GM21360 (cell line): ENCODE results near the gene GOLGA7B.
"Not testable (repeated sequence)": the region's sequence is repeated elsewhere in the genome, so short reads cannot be mapped to it uniquely, and the experiment has no call there.

Experiments used
- ATAC-seq: cut with Tn5 transposase; IDR thresholded peaks from one replicate; pipeline ENCODE4 v1.9.1; 2021; ENCODE audit warnings: mild to moderate bottlenecking, moderate library complexity; ENCODE audit not compliant: unreplicated experiment

Gene GOLGA7B

DNA sequence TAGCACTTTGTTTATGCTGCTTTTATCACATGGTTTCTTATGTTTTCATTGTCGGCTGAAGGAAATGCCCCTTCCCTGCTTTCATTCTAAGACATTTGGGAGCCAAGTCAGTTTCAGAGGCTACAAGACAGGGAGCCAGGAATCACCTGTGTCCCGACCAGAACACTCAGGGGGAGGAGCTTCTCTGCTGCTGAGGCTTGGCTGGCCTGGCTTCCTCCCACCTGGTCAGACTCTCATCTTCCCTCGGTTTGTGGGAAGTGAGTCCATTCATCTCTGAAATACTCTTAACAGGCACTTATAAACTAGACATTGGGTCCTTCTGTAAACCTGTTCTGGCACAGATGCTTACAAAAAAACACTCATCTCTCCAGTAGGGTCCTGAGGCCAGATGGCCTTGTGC is 19.6 kb upstream of the GOLGA7B start:
- ATAC-seq, result no peak

DNA sequence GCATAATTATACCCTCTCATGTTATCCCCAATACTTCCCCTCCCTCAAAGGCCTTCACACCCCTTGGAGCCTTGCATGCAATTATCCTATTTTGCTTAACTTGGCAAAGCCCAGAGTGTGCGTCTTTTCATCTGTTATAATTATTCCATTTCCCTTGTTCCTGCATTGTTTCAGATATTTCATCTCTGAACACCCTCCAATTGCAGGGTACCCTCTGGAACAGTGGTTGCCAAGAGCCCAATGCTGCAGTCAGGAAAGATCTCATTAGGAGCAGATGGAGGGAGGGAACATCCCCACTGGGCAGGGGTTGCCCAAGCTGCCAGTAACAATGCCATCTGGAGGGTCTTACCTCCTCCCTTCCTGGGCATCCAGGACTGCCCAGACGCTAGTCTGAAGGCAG is 18.4 kb upstream of the GOLGA7B start:
- no peak for ATAC-seq

DNA sequence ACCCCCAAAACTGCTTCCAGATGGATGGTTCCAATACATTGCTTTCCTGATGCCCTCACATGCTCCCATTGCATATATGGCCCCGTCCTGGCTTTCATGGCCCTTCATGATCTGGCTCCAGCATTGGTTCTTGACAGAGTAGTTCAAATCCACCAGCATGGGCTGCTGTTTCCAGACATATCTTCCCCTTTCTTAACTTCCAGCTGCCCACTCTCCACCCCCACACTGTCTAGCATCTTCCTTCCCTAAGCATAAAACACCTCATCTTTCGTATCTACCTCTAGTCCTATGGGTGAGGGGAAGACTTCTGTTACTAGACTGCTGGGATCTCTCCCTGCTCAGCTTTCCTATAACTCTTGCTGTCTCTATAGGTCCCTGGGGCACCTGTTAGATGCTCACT is 13.2 kb upstream of the GOLGA7B start:
- no peak for ATAC-seq

DNA sequence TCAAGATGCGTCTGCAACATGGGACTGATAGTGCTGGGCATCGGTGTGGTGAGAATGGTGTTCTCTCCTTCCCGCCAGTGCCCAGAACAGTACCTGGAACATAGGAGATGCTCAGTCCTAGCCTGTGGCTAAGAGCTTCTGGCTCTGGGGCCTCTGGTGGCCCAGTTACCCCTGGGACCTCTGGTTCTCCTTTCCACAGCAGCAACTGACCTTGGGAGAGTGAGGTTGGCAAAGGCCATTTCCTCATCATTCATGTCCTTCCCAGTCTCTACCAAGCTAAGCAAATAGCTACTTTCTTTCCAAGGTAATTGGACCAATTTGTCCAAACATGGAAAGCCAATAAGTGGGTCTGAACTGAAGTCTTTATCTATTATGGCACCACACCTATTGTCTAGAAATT is 11.6 kb upstream of the GOLGA7B start:
- no peak for ATAC-seq

DNA sequence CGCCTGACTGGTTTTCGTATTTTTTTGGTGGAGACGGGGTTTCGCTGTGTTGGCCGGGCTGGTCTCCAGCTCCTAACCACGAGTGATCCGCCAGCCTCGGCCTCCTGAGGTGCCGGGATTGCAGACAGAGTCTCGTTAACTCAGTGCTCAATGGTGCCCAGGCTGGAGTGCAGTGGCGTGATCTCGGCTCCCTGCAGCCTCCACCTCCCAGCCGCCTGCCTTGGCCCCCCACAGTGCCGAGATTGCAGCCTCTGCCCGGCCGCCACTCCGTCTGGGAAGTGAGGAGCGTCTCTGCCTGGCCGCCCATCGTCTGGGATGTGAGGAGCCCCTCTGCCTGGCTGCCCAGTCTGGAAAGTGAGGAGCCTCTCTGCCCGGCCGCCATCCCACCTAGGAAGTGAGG is 8.5 kb upstream of the GOLGA7B start:
- not testable (repeated sequence) for ATAC-seq

DNA sequence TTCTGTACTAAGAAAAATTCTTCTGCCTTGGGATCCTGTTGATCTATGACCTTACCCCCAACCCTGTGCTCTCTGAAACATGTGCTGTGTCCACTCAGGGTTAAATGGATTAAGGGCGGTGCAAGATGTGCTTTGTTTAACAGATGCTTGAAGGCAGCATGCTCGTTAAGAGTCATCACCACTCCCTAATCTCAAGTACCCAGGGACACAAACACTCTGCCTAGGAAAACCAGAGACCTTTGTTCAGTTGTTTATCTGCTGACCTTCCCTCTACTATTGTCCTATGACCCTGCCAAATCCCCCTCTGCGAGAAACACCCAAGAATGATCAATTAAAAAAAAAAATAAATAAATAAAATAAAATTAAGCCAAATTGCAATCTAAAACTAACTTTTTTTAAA is 7.5 kb upstream of the GOLGA7B start:
- ATAC-seq, result not testable (repeated sequence)

DNA sequence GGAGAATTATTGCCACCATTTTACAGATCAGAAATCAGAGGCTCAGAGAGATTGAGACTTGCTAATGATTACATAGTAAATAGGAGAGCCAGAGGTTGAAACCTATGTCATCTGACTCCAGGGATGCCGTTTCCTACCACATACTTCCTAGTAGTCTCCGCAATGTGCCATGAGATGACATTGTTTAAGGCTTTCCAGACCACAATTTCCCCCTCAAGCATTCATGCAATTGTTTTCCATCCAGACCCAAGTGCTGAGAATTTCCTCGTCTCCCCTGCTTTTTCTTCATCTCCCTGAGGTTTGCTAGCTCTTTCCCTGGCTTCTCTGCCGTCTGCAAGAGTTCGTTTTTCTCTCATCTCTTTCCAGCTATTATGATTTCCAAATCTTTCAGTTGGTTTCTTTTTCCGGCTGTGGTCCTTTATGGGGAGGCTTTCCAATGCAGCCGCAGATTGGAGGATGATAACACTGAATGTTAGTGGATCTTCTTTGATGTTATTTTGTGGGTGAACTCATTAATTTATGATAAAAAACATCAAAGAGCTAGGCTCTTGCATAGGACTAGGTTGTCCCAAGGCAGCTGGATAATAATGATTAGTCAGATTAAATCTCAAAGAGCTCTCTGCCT is 6.9 kb upstream of the GOLGA7B start:
- ATAC-seq, result no peak

DNA sequence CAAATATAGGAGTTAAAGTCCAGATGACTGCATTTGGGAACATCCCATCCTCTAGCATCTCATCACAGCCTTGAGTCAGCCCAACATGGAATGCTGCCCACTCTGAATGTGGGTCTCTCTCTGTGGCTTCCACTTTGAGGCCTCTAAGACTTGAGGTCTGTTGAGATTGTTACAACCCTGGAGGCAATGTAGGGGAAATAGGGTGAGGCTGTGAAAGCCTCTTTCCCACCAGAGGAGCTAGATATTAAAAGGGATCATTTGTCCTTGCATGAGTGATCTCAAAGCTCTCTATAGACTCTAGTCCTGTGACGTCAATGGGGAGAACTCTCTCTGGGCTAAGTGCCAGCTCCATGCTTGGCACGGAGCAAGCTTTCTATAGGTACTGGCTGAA is 6.4 kb upstream of the GOLGA7B start:
- ATAC-seq, result no peak

DNA sequence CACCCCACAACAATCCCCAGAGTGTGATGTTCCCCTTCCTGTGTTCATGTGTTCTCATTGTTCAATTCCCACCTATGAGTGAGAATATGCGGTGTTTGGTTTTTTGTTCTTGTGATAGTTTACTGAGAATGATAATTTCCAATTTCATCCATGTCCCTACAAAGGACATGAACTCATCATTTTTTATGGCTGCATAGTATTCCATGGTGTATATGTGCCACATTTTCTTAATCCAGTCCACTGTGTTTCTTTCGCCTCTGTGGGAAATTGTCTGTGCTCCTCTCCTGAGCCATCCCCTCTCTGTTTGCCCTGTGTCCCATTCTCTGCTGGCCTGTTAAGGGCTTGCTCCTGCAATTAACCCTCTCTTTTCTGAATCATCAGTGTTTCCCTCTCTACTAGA is 5.7 kb upstream of the GOLGA7B start:
- ATAC-seq, result not testable (repeated sequence)

DNA sequence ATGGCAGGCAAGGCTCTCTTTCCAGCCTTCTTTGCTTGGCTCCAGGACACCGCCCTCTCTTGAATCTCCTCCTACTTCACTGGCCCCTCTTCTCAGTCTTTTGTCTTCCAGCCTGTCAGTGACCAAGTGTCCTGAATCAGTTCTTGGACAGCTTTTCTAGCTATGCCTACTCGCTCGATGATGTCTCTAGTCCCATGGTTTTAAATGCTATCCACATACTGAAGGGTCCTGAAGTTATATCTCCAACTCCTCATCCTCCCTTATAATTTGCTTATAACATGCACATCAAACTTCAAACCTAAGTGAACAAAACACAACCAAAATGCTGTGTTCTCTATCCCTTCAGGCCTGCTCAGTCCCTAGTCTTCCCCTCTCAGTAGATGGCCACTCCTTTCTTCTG is 5.0 kb upstream of the GOLGA7B start:
- ATAC-seq, result no peak

DNA sequence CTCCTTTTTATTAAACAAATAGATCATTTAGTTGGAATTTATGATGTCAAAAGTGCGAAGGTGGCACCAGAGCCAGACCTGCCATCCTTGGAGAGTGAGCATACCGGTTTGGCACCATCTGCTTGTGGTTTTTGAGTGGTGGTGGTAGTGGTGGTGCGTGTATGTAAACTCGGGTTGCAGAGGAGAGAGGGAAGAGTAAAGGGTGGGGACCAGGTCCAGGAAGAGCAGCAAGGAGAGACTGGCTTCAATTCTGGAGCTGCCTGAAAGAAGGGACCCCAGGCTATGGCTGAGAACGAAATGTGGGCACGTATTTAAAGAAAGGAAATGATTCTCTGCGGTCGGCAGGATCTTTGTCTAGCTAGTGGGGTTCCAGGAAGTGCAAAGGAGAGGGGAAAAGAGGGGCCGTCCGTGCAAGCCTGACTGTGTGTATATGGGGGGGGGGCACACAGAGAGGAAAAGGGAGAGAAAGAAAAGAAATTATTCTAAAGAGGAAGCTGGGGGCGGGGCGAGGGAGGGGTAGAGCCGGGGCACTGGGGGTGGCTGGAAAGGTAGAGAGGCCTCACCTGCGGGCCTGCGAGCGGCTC is 448 bp upstream of the GOLGA7B start:
- ATAC-seq, result no peak

DNA sequence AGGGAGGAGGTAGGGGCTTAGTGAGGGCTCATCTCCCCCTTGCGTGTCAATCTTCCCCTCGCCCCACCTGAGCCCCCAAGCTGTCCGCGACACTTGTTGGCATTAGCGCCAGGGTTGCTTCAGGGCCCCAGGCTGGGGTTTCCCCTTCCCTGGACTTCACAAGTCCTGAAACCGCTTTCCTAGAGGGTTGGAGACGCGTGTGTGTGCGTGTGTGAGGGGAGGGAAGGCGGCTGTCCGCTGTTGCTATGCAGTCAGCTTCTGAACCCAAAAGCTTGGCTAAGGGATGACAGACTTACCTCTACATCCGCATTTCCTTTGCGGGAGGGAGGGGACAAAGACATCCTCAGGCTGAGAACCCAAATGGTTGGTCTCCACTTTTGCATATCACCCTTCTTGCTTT is 803 bp downstream of the GOLGA7B start:
- ATAC-seq, result no peak

DNA sequence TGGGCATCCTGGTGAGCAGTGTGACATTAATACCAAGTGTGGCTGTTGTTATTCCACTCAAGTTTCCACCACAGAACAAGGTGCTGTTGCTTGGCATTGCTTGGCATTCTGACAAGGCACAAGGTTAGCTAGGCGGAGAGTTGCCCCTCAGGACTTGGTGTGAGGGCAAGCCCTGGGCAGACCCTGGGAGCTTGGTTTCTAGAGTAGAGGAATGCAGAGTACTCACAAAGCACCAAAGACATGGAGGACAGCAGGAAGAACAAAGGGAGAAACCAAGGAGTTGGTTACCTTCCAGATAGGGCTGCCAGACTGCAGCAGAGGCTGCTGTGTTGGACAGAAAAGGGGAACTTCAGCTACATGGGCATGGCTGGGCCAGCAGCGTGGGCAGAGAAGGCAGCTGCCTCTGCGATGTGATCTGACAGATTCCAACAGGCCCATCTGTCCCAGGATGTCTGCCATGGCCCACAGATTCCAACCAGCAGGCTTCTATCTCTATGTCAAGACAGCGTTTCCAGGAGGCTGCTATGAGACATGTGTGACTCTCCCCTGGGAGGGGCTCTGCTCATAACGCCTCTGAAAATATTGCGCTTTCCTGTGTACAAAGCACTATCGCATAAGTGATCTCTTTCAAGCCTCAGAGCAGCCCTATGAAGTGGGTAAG is 1.8 kb downstream of the GOLGA7B start:
- no peak for ATAC-seq

DNA sequence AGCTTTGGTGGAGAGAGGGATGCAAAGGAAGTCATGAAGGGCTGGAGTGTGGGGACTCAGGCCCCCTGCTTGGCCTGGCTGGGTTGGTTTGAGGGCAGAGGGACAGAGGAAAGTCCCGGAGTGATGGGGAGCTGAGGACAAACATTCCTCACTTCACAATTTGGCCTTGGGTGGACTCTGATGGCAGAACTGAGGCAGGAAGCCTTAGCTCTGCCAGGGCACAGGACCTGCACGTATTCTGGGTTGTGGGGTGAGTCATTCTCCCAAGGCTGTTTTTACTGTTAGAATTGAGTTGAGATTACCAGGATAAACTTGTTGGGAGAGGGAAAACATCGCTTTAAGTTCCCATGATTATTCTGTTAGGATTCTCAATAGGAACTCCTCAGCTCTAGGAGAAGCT is 2.6 kb downstream of the GOLGA7B start:
- ATAC-seq, result no peak

DNA sequence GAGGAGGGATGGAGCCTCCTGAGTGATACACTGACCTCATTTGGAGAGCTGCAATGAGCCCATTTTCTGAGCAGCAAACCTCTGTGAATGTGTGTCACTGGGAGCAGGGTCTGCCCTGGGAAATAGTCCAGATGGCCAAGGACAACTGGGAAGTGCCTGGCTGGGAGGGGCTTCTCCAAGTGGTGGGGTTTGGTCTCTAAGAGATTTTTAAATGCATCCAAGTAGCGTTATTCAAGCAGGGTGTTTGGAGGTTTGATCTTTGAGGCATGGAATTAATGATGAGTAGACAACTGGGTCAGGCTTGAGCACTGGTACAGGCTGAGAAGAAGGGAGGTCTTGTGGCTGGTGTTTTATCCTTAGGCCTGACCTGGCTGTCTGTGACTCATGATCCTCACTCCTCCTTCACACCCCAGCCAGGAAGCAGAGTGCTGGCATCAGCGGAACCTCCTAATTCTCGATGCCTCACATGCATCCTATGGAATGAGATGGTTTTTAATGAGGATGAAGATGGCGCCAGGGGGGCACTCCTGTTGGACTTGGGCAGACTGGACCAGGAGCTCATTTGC is 3.3 kb downstream of the GOLGA7B start:
- no peak for ATAC-seq

DNA sequence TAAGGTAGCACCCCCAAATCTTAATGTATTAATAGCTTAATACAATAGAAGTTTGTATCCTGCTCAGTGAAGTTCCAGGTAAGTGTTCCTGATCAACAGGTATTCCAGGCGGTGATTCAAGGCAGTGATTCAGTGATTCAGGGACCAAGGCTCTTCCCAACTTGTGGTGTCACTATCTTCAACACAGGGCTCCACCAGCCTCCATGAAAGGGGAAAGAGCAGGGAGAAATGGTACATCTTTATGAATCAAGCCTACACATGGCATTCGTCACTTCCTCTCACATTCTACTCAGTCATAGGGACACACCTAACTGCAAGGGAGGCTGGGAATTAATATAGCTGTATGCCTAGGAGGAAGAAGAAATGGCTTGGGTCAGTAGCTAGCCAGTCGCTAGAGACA is 5.1 kb downstream of the GOLGA7B start:
- ATAC-seq, result no peak

DNA sequence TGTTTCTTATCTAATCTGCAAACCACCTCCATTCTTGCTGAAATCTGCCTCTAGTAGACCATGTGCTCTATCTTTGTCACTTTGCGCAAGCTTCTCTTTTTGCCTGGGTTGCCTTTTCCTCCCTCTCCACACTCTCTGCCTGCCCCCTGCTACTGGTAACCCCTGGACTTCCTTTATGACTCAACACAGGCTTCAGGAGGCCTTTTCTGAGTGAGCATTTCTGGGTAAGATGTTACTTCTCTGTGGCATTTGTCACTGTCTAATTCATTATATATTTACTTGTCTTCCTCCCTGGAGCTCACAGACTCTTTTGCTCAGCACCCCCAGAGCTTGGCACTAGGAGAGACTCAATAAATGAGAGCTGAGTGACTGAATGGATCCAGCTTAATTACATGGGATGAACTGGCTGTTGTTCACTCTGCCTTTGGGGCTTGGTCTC is 8.4 kb downstream of the GOLGA7B start:
- ATAC-seq, result no peak

DNA sequence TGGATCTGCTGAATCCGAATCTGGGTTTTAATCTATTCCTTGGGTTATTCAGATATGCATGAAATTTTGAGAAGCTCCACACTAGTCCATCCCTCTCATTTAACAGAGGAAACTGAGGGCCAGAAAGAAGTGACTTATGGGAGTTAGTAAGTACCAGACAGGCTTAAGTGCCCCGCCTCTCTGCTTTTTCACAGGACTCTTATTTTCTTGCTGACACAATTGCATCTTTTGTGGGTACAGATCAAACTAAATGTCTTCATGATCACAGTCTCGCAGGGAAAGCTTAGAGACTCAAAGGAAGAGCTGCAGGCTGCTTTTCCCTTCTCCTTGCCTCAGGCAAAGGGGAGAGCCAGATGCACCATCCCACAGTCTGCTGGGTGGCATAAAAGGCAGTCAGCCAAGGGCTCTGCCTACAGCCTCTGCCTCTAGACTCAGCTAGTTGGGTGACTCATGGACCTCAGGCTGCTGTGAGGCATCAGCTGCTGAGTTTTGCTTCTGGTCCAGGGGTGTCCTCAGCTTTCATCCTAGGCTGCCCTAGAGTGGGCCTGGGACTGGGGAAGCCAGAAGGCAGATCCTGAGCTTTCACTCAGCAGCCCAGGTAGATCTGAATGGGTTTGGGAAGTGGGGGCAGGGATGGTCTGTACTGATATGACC is 11.6 kb downstream of the GOLGA7B start:
- no peak for ATAC-seq

DNA sequence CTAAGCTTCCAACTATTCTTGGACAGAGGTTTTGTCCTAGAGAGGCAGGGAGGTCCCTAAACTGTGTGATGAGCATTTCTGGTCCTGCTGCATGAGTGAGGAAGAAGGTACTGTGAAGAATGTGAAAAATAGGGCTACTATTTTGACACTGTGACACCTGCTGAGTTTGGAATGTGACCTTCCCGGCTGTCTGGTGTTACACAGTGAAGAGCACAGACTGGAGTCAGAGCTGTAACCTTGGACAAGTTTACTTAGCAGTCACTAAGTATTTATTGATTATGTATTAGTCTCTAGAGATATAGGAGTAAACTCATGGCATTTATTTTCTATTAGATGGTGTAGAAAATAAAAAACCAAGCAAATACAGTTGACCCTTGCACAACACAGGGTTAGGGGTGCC is 12.3 kb downstream of the GOLGA7B start:
- no peak for ATAC-seq

DNA sequence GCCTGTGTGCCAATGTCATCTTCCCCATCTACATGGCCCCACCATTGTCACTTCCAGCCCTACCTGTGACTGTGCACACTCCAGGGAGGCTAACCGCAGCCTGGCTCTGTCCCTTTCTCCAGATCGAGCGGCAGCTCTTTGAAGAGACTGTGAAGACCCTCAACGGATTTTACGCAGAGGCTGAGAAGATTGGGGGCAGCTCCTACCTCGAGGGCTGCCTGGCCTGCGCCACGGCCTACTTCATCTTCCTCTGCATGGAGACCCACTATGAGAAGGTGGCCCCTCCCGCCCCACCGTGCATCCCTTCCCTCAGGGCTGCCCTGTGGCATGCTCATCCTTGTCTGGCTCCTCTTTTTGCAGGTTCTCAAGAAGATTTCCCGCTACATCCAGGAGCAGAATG is 14.2 kb downstream of the GOLGA7B start:
- no peak for ATAC-seq

DNA sequence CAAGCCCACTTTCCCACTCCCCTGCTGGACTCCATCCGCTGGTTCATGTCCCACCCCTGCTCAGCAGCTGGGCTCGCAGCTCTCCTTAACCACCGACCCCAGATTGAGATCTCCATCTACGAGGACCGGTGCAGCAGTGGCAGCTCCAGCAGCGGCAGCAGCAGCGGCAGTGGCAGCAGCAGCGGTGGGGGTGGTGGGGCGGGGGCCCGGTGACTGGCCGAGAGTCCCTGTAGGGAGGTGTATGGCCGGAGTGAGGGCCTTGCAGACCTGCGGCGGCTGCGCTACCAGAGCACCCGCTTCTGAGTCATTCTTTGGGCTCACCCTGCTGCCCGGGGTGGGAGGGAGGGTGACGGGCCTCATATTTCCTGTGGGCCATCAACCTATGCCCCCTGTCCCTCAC is 15.8 kb downstream of the GOLGA7B start:
- ATAC-seq, result no peak
